ENCODE measurements around the gene HTT. TPM values are rescaled to one million over a fixed set of nuclear protein-coding genes. Genes with fewer than 3 reads are reported as not detected.

The HTT gene
- total RNA-seq, 1 donor from 2014 or later: 109 TPM

- no peak for DNase-seq (ENCODE audit: low spot score)
Observed at GRCh38 chr4:3200423-3201090, 126.1 kb downstream of the HTT start.

- DNase-seq (ENCODE audit: low spot score): no peak
Observed at GRCh38 chr4:3201718-3202702, 127.5 kb downstream of the HTT start.

GRCh38 chr4:3202836-3203820, 128.6 kb downstream of the HTT start:
- DNase-seq (ENCODE audit: low spot score): no peak

GRCh38 chr4:3203971-3204431, 129.5 kb downstream of the HTT start:
- peak; percentile 54 for DNase-seq (ENCODE audit: low spot score)

GRCh38 chr4:3205995-3206394, 131.5 kb downstream of the HTT start:
- no peak for DNase-seq (ENCODE audit: low spot score)

GRCh38 chr4:3206439-3207100, 132.1 kb downstream of the HTT start:
- DNase-seq (ENCODE audit: low spot score): no peak

- DNase-seq (ENCODE audit: low spot score): no peak
Observed at GRCh38 chr4:3207531-3208037, 133.1 kb downstream of the HTT start.

- no peak for DNase-seq (ENCODE audit: low spot score)
Observed at GRCh38 chr4:3208826-3209225, 134.3 kb downstream of the HTT start.

GRCh38 chr4:3209551-3210325, 135.3 kb downstream of the HTT start:
- no peak for DNase-seq (ENCODE audit: low spot score)

GRCh38 chr4:3210467-3210866, 136.0 kb downstream of the HTT start:
- DNase-seq (ENCODE audit: low spot score): no peak

GRCh38 chr4:3211866-3212265, 137.4 kb downstream of the HTT start:
- DNase-seq (ENCODE audit: low spot score): no peak

- no peak for DNase-seq (ENCODE audit: low spot score)
Observed at GRCh38 chr4:3212391-3213105, 138.1 kb downstream of the HTT start.

GRCh38 chr4:3213106-3213425, 138.6 kb downstream of the HTT start:
- no peak for DNase-seq (ENCODE audit: low spot score)

GRCh38 chr4:3213661-3214250, 139.3 kb downstream of the HTT start:
- no peak for DNase-seq (ENCODE audit: low spot score)

GRCh38 chr4:3215256-3215655, 140.8 kb downstream of the HTT start:
- DNase-seq (ENCODE audit: low spot score): no peak

GRCh38 chr4:3215733-3216132, 141.3 kb downstream of the HTT start:
- DNase-seq (ENCODE audit: low spot score): no peak

- DNase-seq (ENCODE audit: low spot score): no peak
Observed at GRCh38 chr4:3217266-3217665, 142.8 kb downstream of the HTT start.

GRCh38 chr4:3217771-3218170, 143.3 kb downstream of the HTT start:
- DNase-seq (ENCODE audit: low spot score): no peak
